ENCODE results near the gene GBE1.

DNA sequence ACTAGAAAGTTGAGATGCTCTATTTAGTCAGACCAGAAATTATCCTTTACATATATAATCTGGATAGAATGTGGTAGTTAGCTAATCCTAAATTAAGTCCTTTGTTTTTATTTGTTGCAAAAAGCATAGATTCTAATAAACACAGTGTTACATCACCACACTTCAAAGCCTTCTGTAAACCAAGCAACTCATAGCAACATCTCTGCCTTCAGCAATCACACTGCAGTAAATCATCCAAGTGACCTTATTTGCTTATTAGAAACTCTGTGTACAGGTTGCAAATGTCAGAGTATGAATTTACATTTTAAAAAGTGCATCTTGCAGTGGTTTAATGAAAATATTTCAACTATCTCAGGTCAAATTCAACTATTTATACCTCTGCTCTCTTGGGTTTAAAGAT lies 242.5 kb downstream of the GBE1 start:
- TF ChIP-seq, protein P1, sequence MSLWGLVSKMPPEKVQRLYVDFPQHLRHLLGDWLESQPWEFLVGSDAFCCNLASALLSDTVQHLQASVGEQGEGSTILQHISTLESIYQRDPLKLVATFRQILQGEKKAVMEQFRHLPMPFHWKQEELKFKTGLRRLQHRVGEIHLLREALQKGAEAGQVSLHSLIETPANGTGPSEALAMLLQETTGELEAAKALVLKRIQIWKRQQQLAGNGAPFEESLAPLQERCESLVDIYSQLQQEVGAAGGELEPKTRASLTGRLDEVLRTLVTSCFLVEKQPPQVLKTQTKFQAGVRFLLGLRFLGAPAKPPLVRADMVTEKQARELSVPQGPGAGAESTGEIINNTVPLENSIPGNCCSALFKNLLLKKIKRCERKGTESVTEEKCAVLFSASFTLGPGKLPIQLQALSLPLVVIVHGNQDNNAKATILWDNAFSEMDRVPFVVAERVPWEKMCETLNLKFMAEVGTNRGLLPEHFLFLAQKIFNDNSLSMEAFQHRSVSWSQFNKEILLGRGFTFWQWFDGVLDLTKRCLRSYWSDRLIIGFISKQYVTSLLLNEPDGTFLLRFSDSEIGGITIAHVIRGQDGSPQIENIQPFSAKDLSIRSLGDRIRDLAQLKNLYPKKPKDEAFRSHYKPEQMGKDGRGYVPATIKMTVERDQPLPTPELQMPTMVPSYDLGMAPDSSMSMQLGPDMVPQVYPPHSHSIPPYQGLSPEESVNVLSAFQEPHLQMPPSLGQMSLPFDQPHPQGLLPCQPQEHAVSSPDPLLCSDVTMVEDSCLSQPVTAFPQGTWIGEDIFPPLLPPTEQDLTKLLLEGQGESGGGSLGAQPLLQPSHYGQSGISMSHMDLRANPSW (CRISPR knock-in tag; IDR thresholded peaks at IDR 0.05) = no peak
- TF ChIP-seq POLR2A (conservative IDR thresholded peaks at IDR 0.05) (no peak), SAFB (IDR thresholded peaks at IDR 0.05; ENCODE audit: borderline replicate concordance, low read depth, low read length) (no peak), EZH2 (IDR thresholded peaks at IDR 0.05; ENCODE audit: borderline replicate concordance, low read depth, low read length) (no peak), ATF6 (CRISPR knock-in tag; IDR thresholded peaks at IDR 0.05) (no peak), RBM39 (optimal IDR thresholded peaks at IDR 0.05; ENCODE audit: low read depth, low read length) (no peak), ZBED1 (IDR thresholded peaks at IDR 0.05) (no peak), CEBPG (CRISPR knock-in tag; IDR thresholded peaks at IDR 0.05) (no peak), CEBPG (tag; conservative IDR thresholded peaks at IDR 0.05 in 1 of 2, IDR thresholded peaks at IDR 0.05 in 1 of 2) (no peak), HMG20B (CRISPR knock-in tag; IDR thresholded peaks at IDR 0.05) (no peak), KAT8 (IDR thresholded peaks at IDR 0.05; ENCODE audit: low read depth) (no peak), USF1 (CRISPR knock-in tag; IDR thresholded peaks at IDR 0.05) (no peak)
- TF ChIP-seq, protein P2, sequence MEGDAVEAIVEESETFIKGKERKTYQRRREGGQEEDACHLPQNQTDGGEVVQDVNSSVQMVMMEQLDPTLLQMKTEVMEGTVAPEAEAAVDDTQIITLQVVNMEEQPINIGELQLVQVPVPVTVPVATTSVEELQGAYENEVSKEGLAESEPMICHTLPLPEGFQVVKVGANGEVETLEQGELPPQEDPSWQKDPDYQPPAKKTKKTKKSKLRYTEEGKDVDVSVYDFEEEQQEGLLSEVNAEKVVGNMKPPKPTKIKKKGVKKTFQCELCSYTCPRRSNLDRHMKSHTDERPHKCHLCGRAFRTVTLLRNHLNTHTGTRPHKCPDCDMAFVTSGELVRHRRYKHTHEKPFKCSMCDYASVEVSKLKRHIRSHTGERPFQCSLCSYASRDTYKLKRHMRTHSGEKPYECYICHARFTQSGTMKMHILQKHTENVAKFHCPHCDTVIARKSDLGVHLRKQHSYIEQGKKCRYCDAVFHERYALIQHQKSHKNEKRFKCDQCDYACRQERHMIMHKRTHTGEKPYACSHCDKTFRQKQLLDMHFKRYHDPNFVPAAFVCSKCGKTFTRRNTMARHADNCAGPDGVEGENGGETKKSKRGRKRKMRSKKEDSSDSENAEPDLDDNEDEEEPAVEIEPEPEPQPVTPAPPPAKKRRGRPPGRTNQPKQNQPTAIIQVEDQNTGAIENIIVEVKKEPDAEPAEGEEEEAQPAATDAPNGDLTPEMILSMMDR (IDR thresholded peaks at IDR 0.05 in 2 of 3, conservative IDR thresholded peaks at IDR 0.05 in 1 of 3; ENCODE audit: insufficient read depth in 2 of 3, low read depth in 1 of 3, low read length in 3 of 3) = no peak
